OCI-LY7 (cell line): ENCODE data around the gene CD226. TPM values are rescaled to one million over a fixed set of nuclear protein-coding genes. Genes with fewer than 3 reads are reported as not detected.

Experiments used
- BruUV-seq: library from RNA; stranded (reverse); fragments of 400-500 nt; replicated peaks from 2 replicates; lab custom pipeline; 2021; lab: Mats Ljungman, UMichigan
- CTCF ChIA-PET: fragments of 300-600 bp; sonication (Branson Sonifier 250); formaldehyde crosslinking; loops from one replicate; lab custom pipeline; 2022; ENCODE audit warnings: antibody characterized with exemption; ENCODE audit not compliant: unreplicated experiment; lab: Charles Lee
- POLR2A ChIA-PET: fragments of 300-600 bp; sonication (Branson Sonifier 250); formaldehyde crosslinking; loops from one replicate; lab custom pipeline; 2022; ENCODE audit warnings: antibody characterized with exemption; lab: Charles Lee
- DNase-seq: peaks from one replicate; pipeline ENCODE4 v3.0.0-alpha.2; 2015; ENCODE audit warnings: low spot score
- H2AFZ ChIP-seq: fragments of 200-600 bp; sonication (generic), shearing (Covaris generic); 2 replicates; pipeline ENCODE4 v1.6.1; 2014; ENCODE audit warnings: mild to moderate bottlenecking, antibody characterized with exemption, low read length, moderate library complexity
- H3K27ac ChIP-seq: fragments of 200-600 bp; sonication (generic); 2 replicates; pipeline ENCODE4 v1.5.1; 2014; ENCODE audit warnings: mixed run types, low read depth, mild to moderate bottlenecking, moderate library complexity, low read length, inconsistent platforms; ENCODE audit not compliant: poor library complexity, severe bottlenecking
- H3K36me3 ChIP-seq: fragments of 200-600 bp; sonication (generic); 2 replicates; pipeline ENCODE4 v1.6.1; 2014; ENCODE audit warnings: mild to moderate bottlenecking, antibody characterized with exemption, low read length, moderate library complexity, mixed read lengths; ENCODE audit not compliant: insufficient read depth
- H3K4me1 ChIP-seq: fragments of 200-600 bp; sonication (generic); 2 replicates; pipeline ENCODE4 v1.5.1; 2014; ENCODE audit warnings: mild to moderate bottlenecking, low read length; ENCODE audit not compliant: insufficient read depth, poor library complexity, severe bottlenecking
- H3K4me2 ChIP-seq: fragments of 200-600 bp; sonication (generic); 2 replicates; pipeline ENCODE4 v1.6.1; 2014; ENCODE audit warnings: mild to moderate bottlenecking, low read length
- H3K4me3 ChIP-seq: fragments of 200-600 bp; sonication (generic); 2 replicates; pipeline ENCODE4 v1.5.1; 2014; ENCODE audit warnings: mild to moderate bottlenecking, low read depth, low read length; ENCODE audit not compliant: poor library complexity, severe bottlenecking
- H3K79me2 ChIP-seq: fragments of 200-600 bp; sonication (generic); 2 replicates; pipeline ENCODE4 v1.6.1; 2016; ENCODE audit warnings: low read depth, mild to moderate bottlenecking, low read length, moderate library complexity, mixed read lengths; ENCODE audit not compliant: insufficient read depth
- H3K9me2 ChIP-seq: fragments of 200-600 bp; sonication (generic); 2 replicates; pipeline ENCODE4 v1.6.1; 2016; ENCODE audit warnings: mild to moderate bottlenecking, low read length, mixed read lengths; ENCODE audit not compliant: insufficient read depth
- H3K9me3 ChIP-seq: fragments of 200-600 bp; sonication (generic); 2 replicates; pipeline ENCODE4 v1.6.1; 2014; ENCODE audit warnings: mild to moderate bottlenecking, mixed run types, low read length, mixed read lengths
- H4K20me1 ChIP-seq: fragments of 200-600 bp; sonication (generic); 2 replicates; pipeline ENCODE4 v1.6.1; 2014; ENCODE audit warnings: mild to moderate bottlenecking, antibody characterized with exemption, low read length, moderate library complexity, mixed read lengths; ENCODE audit not compliant: insufficient read depth
- CTCF ChIP-seq: fragments of 200-600 bp; sonication (generic); conservative IDR thresholded peaks from 2 replicates; pipeline ENCODE4 v1.5.1; 2014; ENCODE audit warnings: mild to moderate bottlenecking, antibody characterized with exemption, low read length, moderate library complexity, mixed read lengths
- EZH2phosphoT487 ChIP-seq: fragments of 200-600 bp; sonication (generic); IDR thresholded peaks from 2 replicates; pipeline ENCODE4 v1.6.1; 2018; ENCODE audit warnings: low read depth, borderline replicate concordance, mild to moderate bottlenecking, mixed run types, antibody characterized with exemption, low read length, moderate library complexity, mixed read lengths
- intact Hi-C: fragments of 100-400 bp; cut with micrococcal nuclease; formaldehyde crosslinking; loops from one replicate; pipeline ENCODE4 v1.10.0; 2022; ENCODE audit not compliant: unreplicated experiment
- total RNA-seq, 2 experiments: library from RNA; depleted of rRNA in 1 of 2; stranded (reverse); fragments of >200 nt in 1 of 2; shearing (Covaris generic) in 1 of 2; gene quantifications; 2 replicates each; pipeline ENCODE4 v1.2.3, GENCODE V29; 2014 to 2022

CD226 gene
- total RNA-seq, 2 experiments from 2014 or later, result 0.25 TPM; not detected in 1

- H3K79me2 ChIP-seq, result no peaks in the 10 kb centered on the region
- H3K27ac ChIP-seq, result no peak overlapping the region
- no peak for TF ChIP-seq CTCF
- TF ChIP-seq EZH2phosphoT487, result no peak
- no peaks in the 10 kb centered on the region for H3K36me3 ChIP-seq
- no peaks in the 10 kb centered on the region for H3K4me1 ChIP-seq
- DNase-seq, result no peak
- CTCF ChIA-PET, result no interaction called here
- POLR2A ChIA-PET, result interaction anchor here (0.7 kb wide), 2 partner anchors 92 to 139 kb away, joined by 3 read pairs; no protein-coding TSS in a partner anchor
- H4K20me1 ChIP-seq, result no peaks in the 10 kb centered on the region
- H3K9me3 ChIP-seq, result no peaks in the 10 kb centered on the region
- H2AFZ ChIP-seq, result no peak overlapping the region
- no peaks in the 10 kb centered on the region for H3K9me2 ChIP-seq
- intact Hi-C loops, result no loop called here
- no peak overlapping the region for H3K4me2 ChIP-seq
- no TSS peak for BruUV-seq
- H3K4me3 ChIP-seq, result no peak overlapping the region
These were observed 991 bp downstream of the CD226 start for GRCh38 chr18:69946608-69947155.

- no peak for TF ChIP-seq CTCF
- no peak overlapping the region for H3K27ac ChIP-seq
- no peak overlapping the region for H3K4me2 ChIP-seq
- CTCF ChIA-PET, result no interaction called here
- H3K4me3 ChIP-seq, result no peak overlapping the region
- H3K79me2 ChIP-seq, result no peaks in the 10 kb centered on the region
- no peak overlapping the region for H2AFZ ChIP-seq
- no peaks in the 10 kb centered on the region for H3K9me3 ChIP-seq
- POLR2A ChIA-PET, result no interaction called here
- no peaks in the 10 kb centered on the region for H3K36me3 ChIP-seq
- BruUV-seq, result no TSS peak
- H3K4me1 ChIP-seq, result no peaks in the 10 kb centered on the region
- intact Hi-C loops, result no loop called here
- no peaks in the 10 kb centered on the region for H4K20me1 ChIP-seq
- DNase-seq, result no peak
- H3K9me2 ChIP-seq, result no peaks in the 10 kb centered on the region
These were observed 2.2 kb downstream of the CD226 start for GRCh38 chr18:69945220-69946114.

- Histone ChIP-seq H3K4me2 (no peak overlapping the region), H2AFZ (no peak overlapping the region), H3K9me3 (no peaks in the 10 kb centered on the region), H3K79me2 (no peaks in the 10 kb centered on the region), H3K4me1 (no peaks in the 10 kb centered on the region), H4K20me1 (no peaks in the 10 kb centered on the region), H3K36me3 (no peaks in the 10 kb centered on the region), H3K4me3 (no peak overlapping the region), H3K27ac (no peak overlapping the region), H3K9me2 (no peaks in the 10 kb centered on the region)
- TF ChIP-seq EZH2phosphoT487 (no peak), CTCF (no peak)
- BruUV-seq, result no TSS peak
- DNase-seq, result no peak
- POLR2A ChIA-PET, result no interaction called here
- CTCF ChIA-PET, result no interaction called here
- intact Hi-C loops, result no loop called here
These were observed 3.2 kb downstream of the CD226 start for GRCh38 chr18:69944436-69944835.
